ENCODE results near the gene CDH4. TPM values are rescaled to one million over a fixed set of nuclear protein-coding genes. Genes with fewer than 3 reads are reported as not detected.

CDH4 gene
- total and polyA plus RNA-seq, 9 of the 15 experiments (the other 6 are each of a cell fraction or from before 2014, with no cell fraction given): 0.04 TPM; not detected in 8

GRCh38 chr20:61522498-61523090 is 270.5 kb downstream of the CDH4 start:
- Histone ChIP-seq H3K79me2 (ENCODE audit: control insufficient read depth, insufficient read depth, low read length) (no peaks in the 10 kb centered on the region), H3K9me3 (replicated peaks; ENCODE audit: control insufficient read depth, insufficient read depth, low read depth, low read length) (no peaks in the 10 kb centered on the region), H3K36me3 (ENCODE audit: control insufficient read depth, insufficient read depth, low read length) (no peaks in the 10 kb centered on the region), H3K4me3 (no peak overlapping the region), H2AFZ (ENCODE audit: low read depth, low read length) (no peak overlapping the region), H3K27me3 (ENCODE audit: control insufficient read depth in 2 of 2, insufficient read depth in 2 of 2, low read length in 2 of 2) (peaks cover 0 to 15% of the 10 kb centered on the region in 2 experiments; a peak in 2 of 5 replicates), H4K20me1 (replicated peaks; ENCODE audit: control insufficient read depth, insufficient read depth, low read length) (no peaks in the 10 kb centered on the region; the same call in 1 of the 2 replicates), H3K9me1 (ENCODE audit: control insufficient read depth, insufficient read depth, low read length) (no peaks in the 10 kb centered on the region), H3K4me1 (replicated peaks in 1 of 2; ENCODE audit: control insufficient read depth in 2 of 2, insufficient read depth in 2 of 2, low read length in 2 of 2) (peaks cover 19 to 39% of the 10 kb centered on the region in 2 experiments), H3K9ac (ENCODE audit: insufficient read depth in 1 of 2, low read depth in 2 of 2, low read length in 2 of 2) (no peak overlapping the region), H3K27ac (ENCODE audit: extremely low read depth, low read depth, low read length) (no peak overlapping the region), H3K4me2 (ENCODE audit: insufficient read depth, low read length) (no peak overlapping the region)
- no TSS peak for BruUV-seq (replicated peaks)
- FAIRE-seq (no peak), DNase-seq (ENCODE audit: extremely low read depth in 1 of 4, low spot score in 3 of 4) (no peak), ATAC-seq (no peak)
- POLR2A ChIA-PET: interaction anchor here (0.6 kb wide), 1 partner anchor 11 kb away, joined by 3 read pairs; no protein-coding TSS in a partner anchor
- CTCF ChIA-PET (ENCODE audit: low intra/inter-chr PET ratio): no interaction called here
- 89% methylated on average over 17 of the region's 25 CpGs for WGBS (ENCODE audit: insufficient coverage, low coverage, missing lambda C conversion rate)
- intact Hi-C loops (cut with micrococcal nuclease) (no loop called here), in situ Hi-C loops (cut with MboI) (no loop called here)
- 0 out of 2 replicates have a peak, but pooled peaks have one; percentile 0 for TF ChIP-seq RBFOX2 (IDR thresholded peaks at IDR 0.05; ENCODE audit: low read depth, low read length)
- no peak for TF ChIP-seq EWSR1 (IDR thresholded peaks at IDR 0.05; ENCODE audit: borderline replicate concordance, low read depth, partially characterized antibody)

GRCh38 chr20:61523145-61523544 is 271.1 kb downstream of the CDH4 start:
- ChIA-PET POLR2A (no interaction called here), CTCF (ENCODE audit: low intra/inter-chr PET ratio) (no interaction called here)
- WGBS (ENCODE audit: insufficient coverage, low coverage, missing lambda C conversion rate): 88% methylated on average over 13 of the region's 19 CpGs
- Histone ChIP-seq H3K4me3 (no peak overlapping the region), H3K36me3 (ENCODE audit: control insufficient read depth, insufficient read depth, low read length) (no peaks in the 10 kb centered on the region), H4K20me1 (replicated peaks; ENCODE audit: control insufficient read depth, insufficient read depth, low read length) (no peaks in the 10 kb centered on the region; the same call in 1 of the 2 replicates), H3K27ac (ENCODE audit: extremely low read depth, low read depth, low read length) (no peak overlapping the region), H3K27me3 (ENCODE audit: control insufficient read depth in 2 of 2, insufficient read depth in 2 of 2, low read length in 2 of 2) (peaks cover 0 to 9% of the 10 kb centered on the region in 2 experiments; a peak in 2 of 5 replicates), H3K9ac (ENCODE audit: insufficient read depth in 1 of 2, low read depth in 2 of 2, low read length in 2 of 2) (no peak overlapping the region), H3K9me3 (replicated peaks; ENCODE audit: control insufficient read depth, insufficient read depth, low read depth, low read length) (no peaks in the 10 kb centered on the region), H3K79me2 (ENCODE audit: control insufficient read depth, insufficient read depth, low read length) (no peaks in the 10 kb centered on the region), H3K4me1 (replicated peaks in 1 of 2; ENCODE audit: control insufficient read depth in 2 of 2, insufficient read depth in 2 of 2, low read length in 2 of 2) (peaks cover 19 to 39% of the 10 kb centered on the region in 2 experiments), H2AFZ (ENCODE audit: low read depth, low read length) (no peak overlapping the region), H3K4me2 (ENCODE audit: insufficient read depth, low read length) (no peak overlapping the region), H3K9me1 (ENCODE audit: control insufficient read depth, insufficient read depth, low read length) (no peaks in the 10 kb centered on the region)
- TF ChIP-seq, protein P1, sequence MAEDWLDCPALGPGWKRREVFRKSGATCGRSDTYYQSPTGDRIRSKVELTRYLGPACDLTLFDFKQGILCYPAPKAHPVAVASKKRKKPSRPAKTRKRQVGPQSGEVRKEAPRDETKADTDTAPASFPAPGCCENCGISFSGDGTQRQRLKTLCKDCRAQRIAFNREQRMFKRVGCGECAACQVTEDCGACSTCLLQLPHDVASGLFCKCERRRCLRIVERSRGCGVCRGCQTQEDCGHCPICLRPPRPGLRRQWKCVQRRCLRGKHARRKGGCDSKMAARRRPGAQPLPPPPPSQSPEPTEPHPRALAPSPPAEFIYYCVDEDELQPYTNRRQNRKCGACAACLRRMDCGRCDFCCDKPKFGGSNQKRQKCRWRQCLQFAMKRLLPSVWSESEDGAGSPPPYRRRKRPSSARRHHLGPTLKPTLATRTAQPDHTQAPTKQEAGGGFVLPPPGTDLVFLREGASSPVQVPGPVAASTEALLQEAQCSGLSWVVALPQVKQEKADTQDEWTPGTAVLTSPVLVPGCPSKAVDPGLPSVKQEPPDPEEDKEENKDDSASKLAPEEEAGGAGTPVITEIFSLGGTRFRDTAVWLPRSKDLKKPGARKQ (CRISPR knock-in tag; IDR thresholded peaks at IDR 0.05): no peak
- TF ChIP-seq PREB (CRISPR knock-in tag; IDR thresholded peaks at IDR 0.05) (no peak), RUNX1 (IDR thresholded peaks at IDR 0.05; ENCODE audit: low read depth) (no peak), YBX1 (IDR thresholded peaks at IDR 0.05) (no peak)
- TF ChIP-seq, protein P2, sequence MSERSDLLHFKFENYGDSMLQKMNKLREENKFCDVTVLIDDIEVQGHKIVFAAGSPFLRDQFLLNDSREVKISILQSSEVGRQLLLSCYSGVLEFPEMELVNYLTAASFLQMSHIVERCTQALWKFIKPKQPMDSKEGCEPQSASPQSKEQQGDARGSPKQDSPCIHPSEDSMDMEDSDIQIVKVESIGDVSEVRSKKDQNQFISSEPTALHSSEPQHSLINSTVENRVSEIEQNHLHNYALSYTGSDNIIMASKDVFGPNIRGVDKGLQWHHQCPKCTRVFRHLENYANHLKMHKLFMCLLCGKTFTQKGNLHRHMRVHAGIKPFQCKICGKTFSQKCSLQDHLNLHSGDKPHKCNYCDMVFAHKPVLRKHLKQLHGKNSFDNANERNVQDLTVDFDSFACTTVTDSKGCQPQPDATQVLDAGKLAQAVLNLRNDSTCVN (CRISPR knock-in tag; IDR thresholded peaks at IDR 0.05): no peak
- BruUV-seq (replicated peaks): no TSS peak
- ATAC-seq: no peak
- no peak for FAIRE-seq
- intact Hi-C loops (cut with micrococcal nuclease) (no loop called here), in situ Hi-C loops (cut with MboI) (no loop called here)
- no peak for DNase-seq (ENCODE audit: extremely low read depth in 1 of 4, low spot score in 3 of 4)
